Measurements from ENCODE around the gene MPC1. TPM values are rescaled to one million over a fixed set of nuclear protein-coding genes. Genes with fewer than 3 reads are reported as not detected.

Gene MPC1
- total RNA-seq, 1 donor = 23.5 TPM

DNA sequence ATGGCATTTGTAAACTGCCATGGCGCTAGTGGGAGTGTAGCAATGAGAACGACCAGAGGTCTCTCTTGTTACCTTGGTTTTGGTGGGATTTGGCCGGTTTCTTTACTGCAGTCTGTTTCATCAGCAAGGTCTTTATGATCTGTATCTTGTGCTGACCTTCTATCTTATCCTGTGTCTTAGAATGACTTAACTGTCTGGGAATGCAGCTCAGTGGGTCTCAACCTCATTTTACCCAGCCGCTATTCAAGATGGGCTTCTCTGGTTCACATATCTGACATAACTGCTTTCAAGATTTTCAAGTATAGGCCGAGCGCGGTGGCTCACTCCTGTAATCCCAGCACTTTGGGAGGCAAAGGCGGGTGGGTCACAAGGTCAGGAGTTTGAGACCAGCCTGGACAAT, 38.5 kb downstream of the MPC1 start:
- Histone ChIP-seq H3K4me2 (ENCODE audit: insufficient read depth, low read length) (no peak overlapping the region), H3K27ac (ENCODE audit: low read depth, low read length) (no peak overlapping the region), H3K27me3 (ENCODE audit: insufficient read depth, low read length) (no peaks in the 10 kb centered on the region), H4K20me1 (ENCODE audit: insufficient read depth, low read length) (peaks cover 21% of the 10 kb centered on the region), H3K36me3 (ENCODE audit: insufficient read depth, low read length) (no peaks in the 10 kb centered on the region), H3K4me3 (ENCODE audit: insufficient read depth, low read length) (no peak overlapping the region), H2AFZ (ENCODE audit: low read length) (no peak overlapping the region), H3K79me2 (ENCODE audit: insufficient read depth, low read length) (peaks cover 34% of the 10 kb centered on the region), H3K4me1 (ENCODE audit: insufficient read depth, low read length) (peaks cover 14% of the 10 kb centered on the region), H3K9me3 (ENCODE audit: low read depth, low read length) (no peaks in the 10 kb centered on the region)
- TF ChIP-seq, protein P1, sequence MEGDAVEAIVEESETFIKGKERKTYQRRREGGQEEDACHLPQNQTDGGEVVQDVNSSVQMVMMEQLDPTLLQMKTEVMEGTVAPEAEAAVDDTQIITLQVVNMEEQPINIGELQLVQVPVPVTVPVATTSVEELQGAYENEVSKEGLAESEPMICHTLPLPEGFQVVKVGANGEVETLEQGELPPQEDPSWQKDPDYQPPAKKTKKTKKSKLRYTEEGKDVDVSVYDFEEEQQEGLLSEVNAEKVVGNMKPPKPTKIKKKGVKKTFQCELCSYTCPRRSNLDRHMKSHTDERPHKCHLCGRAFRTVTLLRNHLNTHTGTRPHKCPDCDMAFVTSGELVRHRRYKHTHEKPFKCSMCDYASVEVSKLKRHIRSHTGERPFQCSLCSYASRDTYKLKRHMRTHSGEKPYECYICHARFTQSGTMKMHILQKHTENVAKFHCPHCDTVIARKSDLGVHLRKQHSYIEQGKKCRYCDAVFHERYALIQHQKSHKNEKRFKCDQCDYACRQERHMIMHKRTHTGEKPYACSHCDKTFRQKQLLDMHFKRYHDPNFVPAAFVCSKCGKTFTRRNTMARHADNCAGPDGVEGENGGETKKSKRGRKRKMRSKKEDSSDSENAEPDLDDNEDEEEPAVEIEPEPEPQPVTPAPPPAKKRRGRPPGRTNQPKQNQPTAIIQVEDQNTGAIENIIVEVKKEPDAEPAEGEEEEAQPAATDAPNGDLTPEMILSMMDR (IDR thresholded peaks at IDR 0.05; ENCODE audit: extremely low read depth, low read depth, low read length) = no peak
- no peak for DNase-seq (ENCODE audit: insufficient read length, low spot score, missing footprints)

GRCh38 chr6:166343150-166343487, 39.6 kb downstream of the MPC1 start:
- TF ChIP-seq, protein P1 (IDR thresholded peaks at IDR 0.05; ENCODE audit: extremely low read depth, low read depth, low read length) = no peak
- peak overlapping the region; percentile 92 for H3K27ac ChIP-seq (ENCODE audit: low read depth, low read length)

GRCh38 chr6:166342349-166343149, 40.2 kb downstream of the MPC1 start, which contains the start of gene SFT2D1:
TSS of gene SFT2D1 (minus strand) at chr6:166342545. CDS start at chr6:166342481, 64 bp downstream.
- H3K4me1 ChIP-seq (ENCODE audit: insufficient read depth, low read length) = peaks cover 14% of the 10 kb centered on the region
- peak within 1 kb of the TSS; percentile 95 for H3K4me3 ChIP-seq (ENCODE audit: insufficient read depth, low read length)
- H3K4me2 ChIP-seq (ENCODE audit: insufficient read depth, low read length) = peak within 1 kb of the TSS; percentile 81
- no peaks in the 10 kb centered on the region for H3K9me3 ChIP-seq (ENCODE audit: low read depth, low read length)
- peak; percentile 97 for DNase-seq (ENCODE audit: insufficient read length, low spot score, missing footprints)
- H3K27ac ChIP-seq (ENCODE audit: low read depth, low read length) = peak within 1 kb of the TSS; percentile 92
- H2AFZ ChIP-seq (ENCODE audit: low read length) = peak within 1 kb of the TSS; percentile 97
- TF ChIP-seq, protein P1 (IDR thresholded peaks at IDR 0.05; ENCODE audit: extremely low read depth, low read depth, low read length) = no peak
- H3K36me3 ChIP-seq (ENCODE audit: insufficient read depth, low read length) = peaks cover 4% of the 10 kb centered on the region
- H4K20me1 ChIP-seq (ENCODE audit: insufficient read depth, low read length) = peaks cover 34% of the 10 kb centered on the region
- peaks cover 51% of the 10 kb centered on the region for H3K79me2 ChIP-seq (ENCODE audit: insufficient read depth, low read length)
- H3K27me3 ChIP-seq (ENCODE audit: insufficient read depth, low read length) = no peaks in the 10 kb centered on the region

More at GRCh38 chr6:166343150-166343487, 39.6 kb downstream of the MPC1 start:
- peak overlapping the region; percentile 81 for H3K4me2 ChIP-seq (ENCODE audit: insufficient read depth, low read length)
- H2AFZ ChIP-seq (ENCODE audit: low read length) = peak overlapping the region; percentile 97
- peaks cover 30% of the 10 kb centered on the region for H4K20me1 ChIP-seq (ENCODE audit: insufficient read depth, low read length)
- peaks cover 14% of the 10 kb centered on the region for H3K4me1 ChIP-seq (ENCODE audit: insufficient read depth, low read length)
- H3K36me3 ChIP-seq (ENCODE audit: insufficient read depth, low read length) = no peaks in the 10 kb centered on the region
- H3K27me3 ChIP-seq (ENCODE audit: insufficient read depth, low read length) = no peaks in the 10 kb centered on the region
- DNase-seq (ENCODE audit: insufficient read length, low spot score, missing footprints) = no peak
- peaks cover 46% of the 10 kb centered on the region for H3K79me2 ChIP-seq (ENCODE audit: insufficient read depth, low read length)
- H3K4me3 ChIP-seq (ENCODE audit: insufficient read depth, low read length) = peak overlapping the region; percentile 95
- H3K9me3 ChIP-seq (ENCODE audit: low read depth, low read length) = no peaks in the 10 kb centered on the region

DNA sequence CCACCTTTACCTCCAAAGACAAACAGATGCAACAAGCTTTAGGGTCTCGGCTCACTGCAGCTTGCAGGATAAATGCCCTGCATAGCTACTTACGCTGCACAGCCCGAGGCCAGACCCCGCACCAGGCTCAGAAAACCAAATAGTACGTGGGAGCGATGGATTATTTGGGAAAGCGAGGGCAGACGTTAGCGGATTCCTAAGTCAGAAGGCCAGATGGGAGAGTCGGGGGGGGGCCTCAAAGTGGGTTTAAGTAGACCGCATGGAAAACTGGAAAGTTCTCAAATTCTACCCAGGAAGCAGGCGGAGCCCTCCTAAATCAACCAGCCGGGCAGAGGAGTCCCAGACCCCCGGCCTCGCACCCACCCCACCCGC, 40.8 kb downstream of the MPC1 start:
- peaks cover 14% of the 10 kb centered on the region for H3K4me1 ChIP-seq (ENCODE audit: insufficient read depth, low read length)
- H3K36me3 ChIP-seq (ENCODE audit: insufficient read depth, low read length) = peaks cover 7% of the 10 kb centered on the region
- H2AFZ ChIP-seq (ENCODE audit: low read length) = peak overlapping the region; percentile 97
- no peak for DNase-seq (ENCODE audit: insufficient read length, low spot score, missing footprints)
- no peaks in the 10 kb centered on the region for H3K27me3 ChIP-seq (ENCODE audit: insufficient read depth, low read length)
- no peaks in the 10 kb centered on the region for H3K9me3 ChIP-seq (ENCODE audit: low read depth, low read length)
- H4K20me1 ChIP-seq (ENCODE audit: insufficient read depth, low read length) = peaks cover 39% of the 10 kb centered on the region
- TF ChIP-seq, protein P1 (IDR thresholded peaks at IDR 0.05; ENCODE audit: extremely low read depth, low read depth, low read length) = no peak
- H3K4me2 ChIP-seq (ENCODE audit: insufficient read depth, low read length) = peak overlapping the region; percentile 81
- peak overlapping the region; percentile 95 for H3K4me3 ChIP-seq (ENCODE audit: insufficient read depth, low read length)
- peak overlapping the region; percentile 92 for H3K27ac ChIP-seq (ENCODE audit: low read depth, low read length)
- peaks cover 57% of the 10 kb centered on the region for H3K79me2 ChIP-seq (ENCODE audit: insufficient read depth, low read length)
